CD8-positive, alpha-beta memory T cell (primary cell): ENCODE measurements around the gene VAV2. TPM values are rescaled to one million over a fixed set of nuclear protein-coding genes. Genes with fewer than 3 reads are reported as not detected.

ENCODE experiments used
- CTCF ChIA-PET: fragments of 350-600 bp; sonication (Branson Sonifier 250); formaldehyde crosslinking; loops from one replicate; lab custom pipeline; 2021; ENCODE audit warnings: antibody characterized with exemption; lab: Charles Lee
- POLR2A ChIA-PET: fragments of 350-600 bp; sonication (Branson Sonifier 250); formaldehyde crosslinking; loops from one replicate; lab custom pipeline; 2021; ENCODE audit warnings: antibody characterized with exemption; lab: Charles Lee
- DNase-seq, 5 donors: peaks; one replicate each; pipeline versions ENCODE4 v3.0.0 to v3.0.0-alpha.2; 2020 to 2022; ENCODE audit warnings: mixed read lengths in 1 of 5
- H3K27ac ChIP-seq: one replicate; pipeline ENCODE4 v1.7.0; 2013; ENCODE audit warnings: low read depth, mild to moderate bottlenecking, low read length, moderate library complexity
- H3K27me3 ChIP-seq: 2 replicates; pipeline ENCODE4 v1.7.0; 2013; ENCODE audit warnings: low read length, mild to moderate bottlenecking; ENCODE audit not compliant: insufficient read depth, poor library complexity, severe bottlenecking
- H3K36me3 ChIP-seq: 2 replicates; pipeline ENCODE4 v1.7.0; 2013; ENCODE audit warnings: mild to moderate bottlenecking, low read length, moderate library complexity; ENCODE audit not compliant: insufficient read depth
- H3K4me1 ChIP-seq: 2 replicates; pipeline ENCODE4 v1.7.0; 2013; ENCODE audit warnings: mild to moderate bottlenecking, low read length, moderate library complexity; ENCODE audit not compliant: insufficient read depth
- H3K4me3 ChIP-seq: 2 replicates; pipeline ENCODE4 v1.7.0; 2013; ENCODE audit warnings: mild to moderate bottlenecking, low read length
- H3K9me3 ChIP-seq: 2 replicates; pipeline ENCODE4 v1.7.0; 2013; ENCODE audit warnings: mild to moderate bottlenecking, low read length
- H3K27ac Mint-ChIP-seq, 8 donors: one replicate each; pipeline ENCODE4 v1.8.0; 2020 to 2021; ENCODE audit warnings: mixed read lengths in 8 of 8, mild to moderate bottlenecking in 6 of 8, inconsistent platforms in 3 of 8, moderate library complexity in 3 of 8
- H3K27me3 Mint-ChIP-seq, 2 donors: one replicate each; pipeline ENCODE4 v1.8.0; 2020 to 2021; ENCODE audit warnings: mixed read lengths in 2 of 2, mild to moderate bottlenecking in 1 of 2, moderate library complexity in 1 of 2
- H3K36me3 Mint-ChIP-seq, 3 donors: one replicate each; pipeline ENCODE4 v1.8.0; 2020 to 2021; ENCODE audit warnings: mixed read lengths in 3 of 3, inconsistent platforms in 1 of 3, mild to moderate bottlenecking in 1 of 3
- H3K4me1 Mint-ChIP-seq, 3 donors: one replicate each; pipeline ENCODE4 v1.8.0; 2020 to 2021; ENCODE audit warnings: mixed read lengths in 3 of 3, inconsistent platforms in 1 of 3, mild to moderate bottlenecking in 1 of 3
- H3K4me3 Mint-ChIP-seq, 7 donors: one replicate each; pipeline ENCODE4 v1.8.0; 2020 to 2021; ENCODE audit warnings: mixed read lengths in 7 of 7, mild to moderate bottlenecking in 6 of 7, moderate library complexity in 4 of 7, inconsistent platforms in 2 of 7
- H3K9me3 Mint-ChIP-seq, 5 donors: one replicate each; pipeline ENCODE4 v1.8.0; 2020 to 2022; ENCODE audit warnings: mixed read lengths in 5 of 5, mild to moderate bottlenecking in 3 of 5, moderate library complexity in 2 of 5, inconsistent platforms in 1 of 5
- polyA plus RNA-seq: library from polyadenylated mRNA; unstranded; fragments of 300-500 nt; fragmentation: Illumina TruSeq; gene quantifications from one replicate; pipeline ENCODE4 v1.2.3, GENCODE V29; 2021
- total RNA-seq, 2 experiments: library from RNA; stranded (reverse); gene quantifications; one replicate each; pipeline ENCODE4 v1.2.3, GENCODE V29; 2021

VAV2 gene
- total and polyA plus RNA-seq, 3 experiments from 2014 or later = 1.1 to 7.6 (median 6.0) TPM

GRCh38 chr9:133718563-133719315 lies 273.4 kb downstream of the VAV2 start:
- Mint-ChIP-seq H3K9me3 (no peaks in the 10 kb centered on the region), H3K4me3 (no peak overlapping the region), H3K4me1 (peaks cover 0 to 4% (median 0%) of the 10 kb centered on the region in 3 donors), H3K27ac (peak overlapping the region in 1 of 8 donors; percentile 54), H3K36me3 (no peaks in the 10 kb centered on the region), H3K27me3 (peaks cover 7 to 30% of the 10 kb centered on the region in 2 donors)
- H3K27ac ChIP-seq = no peak overlapping the region
- no peak for DNase-seq
- ChIA-PET POLR2A (no interaction called here), CTCF (no interaction called here)
- H3K36me3 ChIP-seq = no peaks in the 10 kb centered on the region
- no peaks in the 10 kb centered on the region for H3K27me3 ChIP-seq
- no peaks in the 10 kb centered on the region for H3K9me3 ChIP-seq
- no peak overlapping the region for H3K4me3 ChIP-seq
- H3K4me1 ChIP-seq = no peaks in the 10 kb centered on the region

DNA sequence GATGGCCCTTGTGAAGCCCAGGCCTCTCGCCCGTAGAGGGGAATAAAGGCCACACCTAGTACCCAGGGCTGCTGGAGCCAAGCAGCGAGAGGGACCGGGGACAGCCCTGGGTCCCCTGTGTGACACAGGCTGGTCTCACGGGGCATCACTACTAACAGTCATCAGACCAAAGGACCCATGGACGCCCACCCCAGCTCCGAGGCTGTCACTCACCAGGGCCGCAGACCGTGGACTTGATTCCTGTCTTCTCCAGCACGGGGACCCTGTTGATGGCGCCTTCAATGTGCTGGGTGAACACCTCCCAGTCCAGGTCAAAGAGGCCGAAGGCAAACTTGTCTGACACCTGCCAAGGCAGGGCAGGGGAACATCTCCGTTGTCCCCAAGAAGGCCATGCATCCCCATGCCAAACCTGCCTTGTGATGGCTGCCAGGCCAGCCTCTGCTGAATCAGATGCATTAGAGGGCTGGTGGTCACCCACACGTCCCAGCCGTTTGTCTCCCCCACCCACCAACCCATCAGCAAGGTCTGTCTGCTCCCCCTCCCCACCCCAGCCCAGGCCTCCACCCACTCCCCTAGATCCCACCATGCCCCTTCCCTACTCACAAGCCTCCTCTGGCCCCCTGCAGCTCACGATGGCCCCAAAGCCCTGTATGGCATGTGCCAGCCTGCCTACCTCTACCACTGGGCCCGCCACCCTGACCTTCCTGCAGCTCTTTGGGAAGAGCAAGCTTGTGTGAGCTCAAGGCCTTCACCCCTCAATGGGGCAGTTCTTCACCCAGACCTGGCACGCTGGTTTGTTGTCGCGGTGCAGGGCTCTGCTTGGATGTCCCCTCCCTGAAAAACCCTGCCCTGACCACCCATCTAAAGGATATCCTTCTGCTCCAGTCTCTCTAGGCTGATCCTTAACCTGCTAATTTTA lies 274.8 kb downstream of the VAV2 start:
- Mint-ChIP-seq H3K27me3 (peaks cover 7 to 27% of the 10 kb centered on the region in 2 donors), H3K27ac (peak overlapping the region in 1 of 8 donors; percentile 35), H3K4me3 (no peak overlapping the region), H3K4me1 (peaks cover 0 to 4% (median 0%) of the 10 kb centered on the region in 3 donors), H3K9me3 (no peaks in the 10 kb centered on the region), H3K36me3 (no peaks in the 10 kb centered on the region)
- Histone ChIP-seq H3K27me3 (no peaks in the 10 kb centered on the region), H3K4me3 (no peak overlapping the region), H3K36me3 (no peaks in the 10 kb centered on the region), H3K4me1 (no peaks in the 10 kb centered on the region), H3K9me3 (no peaks in the 10 kb centered on the region), H3K27ac (no peak overlapping the region)
- POLR2A ChIA-PET = no interaction called here
- DNase-seq = no peak
- CTCF ChIA-PET = interaction anchor here (1.2 to 3.3 kb wide), 4 partner anchors 34 to 120 kb away, joined by 3 to 11 read pairs (median 6); no protein-coding TSS in a partner anchor

DNA sequence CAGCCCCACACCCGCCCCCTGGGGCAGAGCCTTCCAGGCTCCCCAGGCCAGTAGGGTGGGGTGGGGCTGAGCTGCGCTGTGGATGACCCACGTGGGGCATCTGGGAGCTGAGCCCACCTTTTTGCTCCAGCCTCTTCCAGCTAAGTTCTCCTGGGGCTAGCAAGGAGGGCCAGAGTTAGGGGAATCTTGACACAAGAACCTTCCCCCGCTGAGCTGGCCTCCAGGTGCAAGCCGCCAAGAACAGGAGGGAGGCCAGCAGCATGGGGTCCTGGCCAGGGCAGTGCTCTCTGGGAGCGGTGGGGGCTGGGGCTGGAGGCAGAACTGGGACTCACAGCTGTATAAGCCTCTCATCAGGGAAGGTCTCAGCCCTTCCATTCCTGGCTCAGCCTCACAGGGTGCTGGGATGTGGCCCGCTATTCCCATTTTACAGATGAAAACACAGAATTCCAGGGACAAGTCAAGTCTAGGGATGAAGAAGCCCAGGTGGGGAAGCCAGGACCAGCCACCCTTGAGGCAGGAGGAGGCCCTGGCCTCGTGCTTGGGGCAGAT lies 275.5 kb downstream of the VAV2 start:
- Mint-ChIP-seq H3K27ac (peak overlapping the region in 1 of 8 donors; percentile 35), H3K4me1 (peaks cover 0 to 4% (median 0%) of the 10 kb centered on the region in 3 donors), H3K36me3 (no peaks in the 10 kb centered on the region), H3K9me3 (no peaks in the 10 kb centered on the region), H3K4me3 (no peak overlapping the region), H3K27me3 (peaks cover 7 to 27% of the 10 kb centered on the region in 2 donors)
- CTCF ChIA-PET = interaction anchor here (1.2 to 3.3 kb wide), 4 partner anchors 33 to 120 kb away, joined by 3 to 11 read pairs (median 6); no protein-coding TSS in a partner anchor
- no peak for DNase-seq
- Histone ChIP-seq H3K36me3 (no peaks in the 10 kb centered on the region), H3K4me3 (no peak overlapping the region), H3K27ac (no peak overlapping the region), H3K27me3 (no peaks in the 10 kb centered on the region), H3K9me3 (no peaks in the 10 kb centered on the region), H3K4me1 (no peaks in the 10 kb centered on the region)
- POLR2A ChIA-PET = no interaction called here

- Histone ChIP-seq H3K36me3 (no peaks in the 10 kb centered on the region), H3K9me3 (no peaks in the 10 kb centered on the region), H3K4me1 (no peaks in the 10 kb centered on the region), H3K4me3 (no peak overlapping the region), H3K27ac (no peak overlapping the region), H3K27me3 (no peaks in the 10 kb centered on the region)
- DNase-seq = peak in 1 of 5 donors; percentile 70
- H3K27me3 Mint-ChIP-seq = peaks cover 7 to 27% of the 10 kb centered on the region in 2 donors
- H3K4me1 Mint-ChIP-seq = peaks cover 0 to 4% (median 0%) of the 10 kb centered on the region in 3 donors
- peak overlapping the region in 2 of 8 donors; percentile 42 to 73 for H3K27ac Mint-ChIP-seq
- H3K9me3 Mint-ChIP-seq = no peaks in the 10 kb centered on the region
- no peaks in the 10 kb centered on the region for H3K36me3 Mint-ChIP-seq
- ChIA-PET CTCF (interaction anchor here (0.8 to 3.3 kb wide), 5 partner anchors 32 to 119 kb away, joined by 3 to 11 read pairs (median 4); no protein-coding TSS in a partner anchor), POLR2A (no interaction called here)
- H3K4me3 Mint-ChIP-seq = no peak overlapping the region
Measured at GRCh38 chr9:133715866-133716563, 276.1 kb downstream of the VAV2 start.

- Histone ChIP-seq H3K36me3 (no peaks in the 10 kb centered on the region), H3K27me3 (no peaks in the 10 kb centered on the region), H3K4me3 (no peak overlapping the region), H3K4me1 (peaks cover 2% of the 10 kb centered on the region), H3K9me3 (no peaks in the 10 kb centered on the region), H3K27ac (no peak overlapping the region)
- peaks cover 7 to 21% of the 10 kb centered on the region in 2 donors for H3K27me3 Mint-ChIP-seq
- peaks cover 0 to 6% (median 1%) of the 10 kb centered on the region in 3 donors for H3K4me1 Mint-ChIP-seq
- ChIA-PET POLR2A (no interaction called here), CTCF (interaction anchor here (0.8 to 3.3 kb wide), 3 partner anchors 32 to 59 kb away, joined by 3 to 11 read pairs (median 4); no protein-coding TSS in a partner anchor)
- no peak for DNase-seq
- no peaks in the 10 kb centered on the region for H3K9me3 Mint-ChIP-seq
- peak overlapping the region in 1 of 7 donors; percentile 76 for H3K4me3 Mint-ChIP-seq
- no peaks in the 10 kb centered on the region for H3K36me3 Mint-ChIP-seq
- H3K27ac Mint-ChIP-seq = peak overlapping the region in 4 of 8 donors; percentile 28 to 73 (median 38)
Measured at GRCh38 chr9:133715295-133715865, 276.7 kb downstream of the VAV2 start.

- H3K9me3 ChIP-seq = no peaks in the 10 kb centered on the region
- ChIA-PET POLR2A (no interaction called here), CTCF (interaction anchor here (0.8 to 3.3 kb wide), 4 partner anchors 12 to 58 kb away, joined by 3 to 11 read pairs (median 6); no protein-coding TSS in a partner anchor)
- DNase-seq = peak in 1 of 5 donors; percentile 39
- Mint-ChIP-seq H3K36me3 (no peaks in the 10 kb centered on the region), H3K9me3 (no peaks in the 10 kb centered on the region), H3K4me3 (no peak overlapping the region), H3K4me1 (peaks cover under 1 to 9% (median 2%) of the 10 kb centered on the region in 3 donors), H3K27me3 (peaks cover 7 to 19% of the 10 kb centered on the region in 2 donors), H3K27ac (peak overlapping the region in 1 of 8 donors; percentile 60)
- H3K27me3 ChIP-seq = no peaks in the 10 kb centered on the region
- H3K36me3 ChIP-seq = no peaks in the 10 kb centered on the region
- H3K4me1 ChIP-seq = peaks cover 9% of the 10 kb centered on the region
- H3K27ac ChIP-seq = no peak overlapping the region
- H3K4me3 ChIP-seq = no peak overlapping the region
Measured at GRCh38 chr9:133714606-133715294, 277.4 kb downstream of the VAV2 start.
